Nephron (organoid): ENCODE measurements around the gene HES3.

ENCODE experiments used
- H3K27ac Mint-ChIP-seq, 3 experiments: 2 replicates each; pipeline ENCODE4 v1.8.0; 2020; ENCODE audit warnings: mixed read lengths in 3 of 3, mild to moderate bottlenecking in 2 of 3, moderate library complexity in 1 of 3
- H3K27me3 Mint-ChIP-seq: 2 replicates; pipeline ENCODE4 v1.8.0; 2021; ENCODE audit warnings: low read depth, mild to moderate bottlenecking, moderate library complexity, mixed read lengths
- H3K36me3 Mint-ChIP-seq: 2 replicates; pipeline ENCODE4 v1.8.0; 2020; ENCODE audit warnings: low read depth, mixed read lengths
- H3K4me1 Mint-ChIP-seq: 2 replicates; pipeline ENCODE4 v1.8.0; 2020; ENCODE audit warnings: mixed read lengths
- H3K4me3 Mint-ChIP-seq, 3 experiments: 2 replicates each; pipeline ENCODE4 v1.8.0; 2020; ENCODE audit warnings: mild to moderate bottlenecking in 3 of 3, mixed read lengths in 3 of 3, moderate library complexity in 2 of 3
- H3K9me3 Mint-ChIP-seq: 2 replicates; pipeline ENCODE4 v1.8.0; 2020; ENCODE audit warnings: mixed read lengths
- CTCF ChIP-seq, 3 experiments: fragments of 200-600 bp; sonication (generic); IDR thresholded peaks; one replicate each; pipeline ENCODE4 v1.5.0; 2021; ENCODE audit warnings: antibody characterized with exemption in 3 of 3; ENCODE audit not compliant: unreplicated experiment in 3 of 3

The HES3 gene

DNA sequence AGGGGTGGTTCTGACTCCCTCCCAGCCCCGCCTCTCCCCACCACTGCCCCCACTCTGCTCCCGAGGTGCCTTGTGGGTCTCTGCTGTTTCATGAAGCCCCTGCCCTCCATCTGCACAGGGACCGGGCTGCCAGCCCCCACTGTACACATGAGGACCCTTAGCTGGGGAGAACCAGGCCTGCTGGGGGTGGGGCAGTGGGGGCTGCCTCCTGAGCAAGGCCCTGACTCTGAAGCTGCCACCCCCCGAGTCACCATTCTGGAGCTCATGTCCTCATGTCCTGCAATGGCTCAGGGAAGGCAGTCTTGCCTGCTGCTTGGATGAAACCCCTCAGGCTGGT lies 8.4 kb downstream of the HES3 start:
- H3K9me3 Mint-ChIP-seq = no peaks in the 10 kb centered on the region
- no peak for TF ChIP-seq CTCF (IDR thresholded peaks at IDR 0.05; ENCODE audit: unreplicated experiment in 3 of 3)

GRCh38 chr1:6253380-6253779 lies 9.4 kb downstream of the HES3 start:
- H3K4me3 Mint-ChIP-seq = no peak overlapping the region
- no peak for TF ChIP-seq CTCF (IDR thresholded peaks at IDR 0.05; ENCODE audit: unreplicated experiment in 3 of 3)
- no peak overlapping the region for H3K27ac Mint-ChIP-seq
- peaks cover 6% of the 10 kb centered on the region for H3K36me3 Mint-ChIP-seq
- peaks cover 44% of the 10 kb centered on the region for H3K27me3 Mint-ChIP-seq
- H3K9me3 Mint-ChIP-seq = no peaks in the 10 kb centered on the region
- no peaks in the 10 kb centered on the region for H3K4me1 Mint-ChIP-seq

More for the DNA sequence above, 8.4 kb downstream of the HES3 start:
- Mint-ChIP-seq H3K36me3 (peaks cover 6% of the 10 kb centered on the region), H3K4me1 (peaks cover 1% of the 10 kb centered on the region), H3K27me3 (peaks cover 54% of the 10 kb centered on the region), H3K27ac (no peak overlapping the region), H3K4me3 (no peak overlapping the region)

GRCh38 chr1:6254691-6255090 lies 10.7 kb downstream of the HES3 start:
- H3K27ac Mint-ChIP-seq = no peak overlapping the region
- peaks cover 6% of the 10 kb centered on the region for H3K36me3 Mint-ChIP-seq
- H3K27me3 Mint-ChIP-seq = peaks cover 43% of the 10 kb centered on the region
- H3K4me3 Mint-ChIP-seq = no peak overlapping the region
- no peaks in the 10 kb centered on the region for H3K4me1 Mint-ChIP-seq
- TF ChIP-seq CTCF (IDR thresholded peaks at IDR 0.05; ENCODE audit: unreplicated experiment in 3 of 3) = no peak
- no peaks in the 10 kb centered on the region for H3K9me3 Mint-ChIP-seq

GRCh38 chr1:6256645-6257044 lies 12.7 kb downstream of the HES3 start:
- H3K27me3 Mint-ChIP-seq = peaks cover 25% of the 10 kb centered on the region
- peaks cover under 1% of the 10 kb centered on the region for H3K4me1 Mint-ChIP-seq
- H3K36me3 Mint-ChIP-seq = peaks cover 6% of the 10 kb centered on the region
- H3K9me3 Mint-ChIP-seq = no peaks in the 10 kb centered on the region
- H3K4me3 Mint-ChIP-seq = peak overlapping the region in 1 of 3 experiments; percentile 46
- H3K27ac Mint-ChIP-seq = no peak overlapping the region
- TF ChIP-seq CTCF (IDR thresholded peaks at IDR 0.05; ENCODE audit: unreplicated experiment in 3 of 3) = no peak

- Mint-ChIP-seq H3K4me3 (peak overlapping the region in 2 of 3 experiments; percentile 29 to 41), H3K9me3 (no peaks in the 10 kb centered on the region), H3K27ac (no peak overlapping the region), H3K27me3 (peaks cover 15% of the 10 kb centered on the region), H3K4me1 (peaks cover 10% of the 10 kb centered on the region), H3K36me3 (peaks cover 6% of the 10 kb centered on the region)
- no peak for TF ChIP-seq CTCF (IDR thresholded peaks at IDR 0.05; ENCODE audit: unreplicated experiment in 3 of 3)
These were observed 13.6 kb downstream of the HES3 start for GRCh38 chr1:6257541-6258069.

- H3K36me3 Mint-ChIP-seq = peaks cover 3% of the 10 kb centered on the region
- H3K9me3 Mint-ChIP-seq = no peaks in the 10 kb centered on the region
- peaks cover 20% of the 10 kb centered on the region for H3K4me1 Mint-ChIP-seq
- H3K4me3 Mint-ChIP-seq = peak overlapping the region; percentile 74 to 81 (median 80)
- H3K27ac Mint-ChIP-seq = no peak overlapping the region
- no peak for TF ChIP-seq CTCF (IDR thresholded peaks at IDR 0.05; ENCODE audit: unreplicated experiment in 3 of 3)
- peaks cover 11% of the 10 kb centered on the region for H3K27me3 Mint-ChIP-seq
These were observed 14.7 kb downstream of the HES3 start for GRCh38 chr1:6258675-6259074.
